ENCODE measurements around the gene FLNB. TPM values are rescaled to one million over a fixed set of nuclear protein-coding genes. Genes with fewer than 3 reads are reported as not detected.

FLNB gene
- total RNA-seq, 1 donor from 2014 or later: 16.3 TPM

GRCh38 chr3:58175187-58175436, 166.9 kb downstream of the FLNB start:
- DNase-seq (ENCODE audit: low spot score in 2 of 2) (no peak), FAIRE-seq (no peak)

GRCh38 chr3:58175437-58176184, 167.4 kb downstream of the FLNB start:
- no peak for DNase-seq (ENCODE audit: low spot score in 2 of 2)
- no peak for FAIRE-seq

- no peak for DNase-seq (ENCODE audit: low spot score in 2 of 2)
- no peak for FAIRE-seq
Observed at GRCh38 chr3:58176185-58176530, 167.9 kb downstream of the FLNB start.

GRCh38 chr3:58176827-58177489, 168.7 kb downstream of the FLNB start:
- DNase-seq (ENCODE audit: low spot score in 2 of 2): no peak
- FAIRE-seq: no peak

- no peak for FAIRE-seq
Observed at GRCh38 chr3:58177747-58178527, 169.7 kb downstream of the FLNB start.

GRCh38 chr3:58178528-58179234, 170.5 kb downstream of the FLNB start:
- FAIRE-seq (no peak), DNase-seq (ENCODE audit: low spot score in 2 of 2) (no peak)

More at GRCh38 chr3:58177747-58178527, 169.7 kb downstream of the FLNB start:
- peak; percentile 51 to 83 for DNase-seq (ENCODE audit: low spot score in 2 of 2)

GRCh38 chr3:58179235-58180098, 171.2 kb downstream of the FLNB start:
- DNase-seq (ENCODE audit: low spot score in 2 of 2): no peak
- no peak for FAIRE-seq

GRCh38 chr3:58180099-58180880, 172.1 kb downstream of the FLNB start:
- no peak for FAIRE-seq
- DNase-seq (ENCODE audit: low spot score in 2 of 2): no peak

- no peak for FAIRE-seq
- no peak for DNase-seq (ENCODE audit: low spot score in 2 of 2)
Observed at GRCh38 chr3:58180940-58181587, 172.8 kb downstream of the FLNB start.

GRCh38 chr3:58183221-58183620, 175.0 kb downstream of the FLNB start:
- DNase-seq (ENCODE audit: low spot score in 2 of 2): no peak
- FAIRE-seq: no peak

- no peak for DNase-seq (ENCODE audit: low spot score in 2 of 2)
Observed at GRCh38 chr3:58183891-58184290, 175.7 kb downstream of the FLNB start.

GRCh38 chr3:58184309-58184981, 176.2 kb downstream of the FLNB start:
- DNase-seq (ENCODE audit: low spot score in 2 of 2): no peak
- no peak for FAIRE-seq

More at GRCh38 chr3:58183891-58184290, 175.7 kb downstream of the FLNB start:
- FAIRE-seq: no peak

GRCh38 chr3:58184982-58185360, 176.7 kb downstream of the FLNB start:
- DNase-seq (ENCODE audit: low spot score in 2 of 2) (no peak), FAIRE-seq (no peak)

- FAIRE-seq (no peak), DNase-seq (ENCODE audit: low spot score in 2 of 2) (no peak)
Observed at GRCh38 chr3:58188173-58188564, 179.9 kb downstream of the FLNB start.

GRCh38 chr3:58188921-58189451, 180.8 kb downstream of the FLNB start:
- FAIRE-seq (no peak), DNase-seq (ENCODE audit: low spot score in 2 of 2) (no peak)

- FAIRE-seq: no peak
- DNase-seq (ENCODE audit: low spot score in 2 of 2): no peak
Observed at GRCh38 chr3:58189691-58190090, 181.5 kb downstream of the FLNB start.

GRCh38 chr3:58190291-58190690, 182.1 kb downstream of the FLNB start:
- DNase-seq (ENCODE audit: low spot score in 2 of 2) (no peak), FAIRE-seq (no peak)

- DNase-seq (ENCODE audit: low spot score in 2 of 2) (no peak), FAIRE-seq (no peak)
Observed at GRCh38 chr3:58190882-58191281, 182.7 kb downstream of the FLNB start.
